DMS53 treated with DMSO at 0.1 percent for 48 hours (cell line): ENCODE measurements around the gene PAGE2.
"Not testable (repeated sequence)": the region's sequence is repeated elsewhere in the genome, so short reads cannot be mapped to it uniquely, and the experiment has no call there.

Source experiments
- DNase-seq: peaks from one replicate; lab custom pipeline; 2025; ENCODE audit not compliant: unreplicated experiment; lab: John Stamatoyannopoulos, UW

The PAGE2 gene

GRCh38 chrX:55088795-55089489 is at the start of gene PAGE2:
Gene PAGE2 (plus strand): TSS chrX:55089018. CDS start chrX:55090021, 1,003 bp downstream.
- DNase-seq, result no peak

- DNase-seq, result no peak
These were observed 49.3 kb upstream of the PAGE2 start for GRCh38 chrX:55039471-55039870.

GRCh38 chrX:55041514-55041913 is 47.3 kb upstream of the PAGE2 start:
- DNase-seq, result no peak

- not testable (repeated sequence) for DNase-seq
These were observed 38.2 kb upstream of the PAGE2 start for GRCh38 chrX:55050599-55050998.

- DNase-seq, result no peak
These were observed 31.8 kb upstream of the PAGE2 start for GRCh38 chrX:55056820-55057674.

GRCh38 chrX:55057675-55058249 is 31.1 kb upstream of the PAGE2 start:
- DNase-seq, result peak; percentile 37

- not testable (repeated sequence) for DNase-seq
These were observed 21.6 kb upstream of the PAGE2 start for GRCh38 chrX:55067180-55067579.

- DNase-seq, result no peak
These were observed 16.5 kb upstream of the PAGE2 start for GRCh38 chrX:55072286-55072685.

- no peak for DNase-seq
These were observed 13.9 kb upstream of the PAGE2 start, which contains the start of gene PAGE2B for GRCh38 chrX:55074851-55075467. Gene PAGE2B (plus strand): TSS chrX:55075030. CDS start chrX:55076042, 1,012 bp downstream.

- no peak for DNase-seq
These were observed 9.9 kb downstream of the PAGE2 start for GRCh38 chrX:55098691-55099090.

GRCh38 chrX:55099162-55099561 is 10.3 kb downstream of the PAGE2 start:
- no peak for DNase-seq

GRCh38 chrX:55102754-55103153 is 13.9 kb downstream of the PAGE2 start:
- no peak for DNase-seq

GRCh38 chrX:55107262-55107661 is 18.4 kb downstream of the PAGE2 start:
- no peak for DNase-seq

- no peak for DNase-seq
These were observed 19.1 kb downstream of the PAGE2 start for GRCh38 chrX:55107911-55108310.

GRCh38 chrX:55109306-55109705 is 20.5 kb downstream of the PAGE2 start:
- no peak for DNase-seq

GRCh38 chrX:55111578-55112254 is 22.9 kb downstream of the PAGE2 start:
- DNase-seq, result peak; percentile 24

- DNase-seq, result not testable (repeated sequence)
These were observed 27.8 kb downstream of the PAGE2 start for GRCh38 chrX:55116589-55116988.

GRCh38 chrX:55118574-55118973 is 29.8 kb downstream of the PAGE2 start:
- no peak for DNase-seq

GRCh38 chrX:55119271-55119670 is 30.5 kb downstream of the PAGE2 start:
- DNase-seq, result no peak

GRCh38 chrX:55119712-55120111 is 30.9 kb downstream of the PAGE2 start:
- DNase-seq, result no peak
